Calu3 (cell line): Measurements from ENCODE around the gene SHLD1. TPM values are rescaled to one million over a fixed set of nuclear protein-coding genes. Genes with fewer than 3 reads are reported as not detected.

Source experiments
- BruUV-seq: library from RNA; stranded (reverse); fragments of 400-500 nt; replicated peaks from 2 replicates; lab custom pipeline; 2021; lab: Mats Ljungman, UMichigan
- CTCF ChIA-PET: fragments of 300-600 bp; sonication (Branson Sonifier 250); formaldehyde crosslinking; loops from one replicate; lab custom pipeline; 2022; ENCODE audit warnings: antibody characterized with exemption; lab: Charles Lee
- DNase-seq: peaks from one replicate; pipeline ENCODE4 v3.0.0; 2022
- H3K27ac Mint-ChIP-seq: one replicate; pipeline ENCODE4 v1.8.0; 2022; ENCODE audit warnings: mixed read lengths; ENCODE audit not compliant: unreplicated experiment
- H3K27me3 Mint-ChIP-seq: one replicate; pipeline ENCODE4 v1.8.0; 2022; ENCODE audit warnings: mixed read lengths; ENCODE audit not compliant: unreplicated experiment
- H3K36me3 Mint-ChIP-seq: one replicate; pipeline ENCODE4 v1.8.0; 2022; ENCODE audit warnings: mild to moderate bottlenecking, moderate library complexity, mixed read lengths; ENCODE audit not compliant: insufficient read depth, unreplicated experiment
- H3K4me1 Mint-ChIP-seq: one replicate; pipeline ENCODE4 v1.8.0; 2022; ENCODE audit warnings: mild to moderate bottlenecking, low read depth, mixed read lengths; ENCODE audit not compliant: unreplicated experiment
- H3K4me3 Mint-ChIP-seq: one replicate; pipeline ENCODE4 v1.8.0; 2022; ENCODE audit warnings: mild to moderate bottlenecking, low read depth, moderate library complexity, mixed read lengths; ENCODE audit not compliant: unreplicated experiment
- H3K9me3 Mint-ChIP-seq: one replicate; pipeline ENCODE4 v1.8.0; 2022; ENCODE audit warnings: low read depth, mixed read lengths; ENCODE audit not compliant: unreplicated experiment
- intact Hi-C: fragments of 100-400 bp; cut with micrococcal nuclease; formaldehyde crosslinking; loops from one replicate; pipeline ENCODE4 v1.10.0; 2022; ENCODE audit not compliant: unreplicated experiment
- total RNA-seq: library from RNA; stranded (reverse); gene quantifications from 2 replicates; pipeline ENCODE4 v1.2.3, GENCODE V29; 2022
- TF ChIP-seq, protein P1 (sequence below): fragments of 200-600 bp; IDR thresholded peaks from one replicate; pipeline ENCODE4 v1.8.0; 2022; ENCODE audit warnings: antibody characterized with exemption; ENCODE audit not compliant: unreplicated experiment

SHLD1 gene
- total RNA-seq, 1 experiment from 2014 or later: 1.3 TPM

DNA sequence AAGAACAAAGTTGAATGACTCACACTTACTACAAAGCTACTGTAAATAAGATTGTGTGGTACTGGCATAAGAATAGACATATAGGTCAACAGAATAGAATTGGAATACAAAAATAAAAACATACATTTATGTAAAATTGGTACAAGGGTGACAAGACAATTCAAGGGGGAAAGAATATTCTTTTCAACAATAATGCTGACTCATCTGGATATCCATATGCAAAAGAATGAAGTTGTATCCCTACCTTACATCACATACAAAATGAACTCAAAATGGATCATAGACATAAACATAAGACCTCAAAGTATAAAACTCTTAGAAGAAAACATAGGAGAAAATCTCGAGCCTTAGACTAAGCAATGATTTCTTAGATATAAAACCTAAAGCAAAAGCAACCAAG is 149.2 kb downstream of the SHLD1 start:
- no peaks in the 10 kb centered on the region for H3K36me3 Mint-ChIP-seq
- no peak overlapping the region for H3K4me3 Mint-ChIP-seq
- intact Hi-C loops: no loop called here
- no peak for DNase-seq
- H3K27me3 Mint-ChIP-seq: peaks cover 78% of the 10 kb centered on the region
- BruUV-seq: no TSS peak
- CTCF ChIA-PET: no interaction called here
- no peaks in the 10 kb centered on the region for H3K4me1 Mint-ChIP-seq
- H3K9me3 Mint-ChIP-seq: peaks cover 3% of the 10 kb centered on the region
- TF ChIP-seq, protein P1, sequence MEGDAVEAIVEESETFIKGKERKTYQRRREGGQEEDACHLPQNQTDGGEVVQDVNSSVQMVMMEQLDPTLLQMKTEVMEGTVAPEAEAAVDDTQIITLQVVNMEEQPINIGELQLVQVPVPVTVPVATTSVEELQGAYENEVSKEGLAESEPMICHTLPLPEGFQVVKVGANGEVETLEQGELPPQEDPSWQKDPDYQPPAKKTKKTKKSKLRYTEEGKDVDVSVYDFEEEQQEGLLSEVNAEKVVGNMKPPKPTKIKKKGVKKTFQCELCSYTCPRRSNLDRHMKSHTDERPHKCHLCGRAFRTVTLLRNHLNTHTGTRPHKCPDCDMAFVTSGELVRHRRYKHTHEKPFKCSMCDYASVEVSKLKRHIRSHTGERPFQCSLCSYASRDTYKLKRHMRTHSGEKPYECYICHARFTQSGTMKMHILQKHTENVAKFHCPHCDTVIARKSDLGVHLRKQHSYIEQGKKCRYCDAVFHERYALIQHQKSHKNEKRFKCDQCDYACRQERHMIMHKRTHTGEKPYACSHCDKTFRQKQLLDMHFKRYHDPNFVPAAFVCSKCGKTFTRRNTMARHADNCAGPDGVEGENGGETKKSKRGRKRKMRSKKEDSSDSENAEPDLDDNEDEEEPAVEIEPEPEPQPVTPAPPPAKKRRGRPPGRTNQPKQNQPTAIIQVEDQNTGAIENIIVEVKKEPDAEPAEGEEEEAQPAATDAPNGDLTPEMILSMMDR: no peak
- H3K27ac Mint-ChIP-seq: no peak overlapping the region

DNA sequence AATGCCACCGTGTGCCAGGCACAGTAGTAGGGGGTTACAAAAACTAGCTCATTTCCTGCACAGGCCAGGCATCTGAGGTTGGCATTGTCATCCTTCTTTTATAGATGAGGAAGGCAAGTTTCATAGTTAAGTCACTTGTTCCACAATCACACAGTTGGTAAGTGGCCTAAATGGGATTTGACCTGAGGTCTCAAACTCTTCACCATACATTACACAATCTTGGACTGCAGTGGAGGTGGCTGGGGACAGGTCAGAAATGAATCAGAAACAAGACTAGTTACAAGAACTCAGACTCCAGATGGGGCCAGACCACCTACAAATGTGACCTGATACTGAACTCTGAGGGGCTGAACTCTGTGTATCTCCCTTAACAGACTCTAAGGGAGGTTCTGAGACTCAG is 150.7 kb downstream of the SHLD1 start:
- peaks cover 63% of the 10 kb centered on the region for H3K27me3 Mint-ChIP-seq
- CTCF ChIA-PET: no interaction called here
- H3K36me3 Mint-ChIP-seq: no peaks in the 10 kb centered on the region
- no peak for DNase-seq
- BruUV-seq: no TSS peak
- intact Hi-C loops: no loop called here
- no peak overlapping the region for H3K4me3 Mint-ChIP-seq
- H3K27ac Mint-ChIP-seq: no peak overlapping the region
- H3K9me3 Mint-ChIP-seq: peaks cover 3% of the 10 kb centered on the region
- TF ChIP-seq, protein P1: no peak
- no peaks in the 10 kb centered on the region for H3K4me1 Mint-ChIP-seq

DNA sequence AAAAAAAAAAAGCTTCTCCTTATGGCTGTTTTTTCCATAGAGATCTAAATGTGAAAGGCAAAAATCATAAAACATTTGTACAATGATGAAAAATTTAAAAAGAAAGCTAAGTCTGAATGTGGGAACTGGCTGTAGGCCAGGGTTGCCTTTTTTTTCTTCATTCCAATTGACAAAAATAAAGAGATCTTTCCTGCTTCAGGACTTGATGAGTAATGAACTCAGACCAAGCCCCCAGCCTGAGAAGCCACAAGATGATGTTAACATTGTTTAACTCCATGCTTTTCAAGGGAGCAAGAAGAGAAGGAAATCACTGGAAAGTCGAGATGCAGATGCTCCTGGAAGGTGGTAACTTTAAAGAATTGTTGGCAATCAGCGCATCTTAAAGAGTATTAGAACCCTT is 158.8 kb downstream of the SHLD1 start:
- Mint-ChIP-seq H3K27me3 (peaks cover 76% of the 10 kb centered on the region), H3K9me3 (no peaks in the 10 kb centered on the region), H3K4me3 (no peak overlapping the region), H3K27ac (no peak overlapping the region), H3K4me1 (no peaks in the 10 kb centered on the region), H3K36me3 (peaks cover 6% of the 10 kb centered on the region)
- TF ChIP-seq, protein P1: no peak
- CTCF ChIA-PET: no interaction called here
- no TSS peak for BruUV-seq
- intact Hi-C loops: no loop called here
- DNase-seq: no peak

DNA sequence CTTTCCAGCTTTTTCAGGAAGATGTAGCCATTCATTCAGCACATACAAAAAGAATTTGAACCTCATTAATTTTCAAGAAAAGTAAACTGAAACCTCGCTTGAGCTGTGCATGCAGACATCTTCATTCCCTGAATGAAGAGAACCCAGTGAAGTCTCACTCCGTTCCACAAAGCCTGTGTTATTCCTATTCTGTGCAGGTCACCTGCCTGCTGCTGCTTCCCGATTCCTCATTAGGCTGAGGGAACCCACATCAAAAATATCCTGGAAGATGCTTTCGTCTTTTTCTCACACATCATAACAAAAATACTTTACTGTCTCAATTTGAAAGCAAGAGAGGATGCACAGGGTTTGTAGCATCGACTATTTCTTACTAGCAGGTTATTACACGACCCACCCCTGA is 160.0 kb downstream of the SHLD1 start:
- H3K4me3 Mint-ChIP-seq: no peak overlapping the region

More for the DNA sequence above, 160.0 kb downstream of the SHLD1 start:
- no TSS peak for BruUV-seq
- Mint-ChIP-seq H3K27ac (no peak overlapping the region), H3K4me1 (no peaks in the 10 kb centered on the region), H3K36me3 (peaks cover 6% of the 10 kb centered on the region), H3K9me3 (no peaks in the 10 kb centered on the region), H3K27me3 (peaks cover 83% of the 10 kb centered on the region)
- intact Hi-C loops: no loop called here
- TF ChIP-seq, protein P1: no peak
- no peak for DNase-seq
- CTCF ChIA-PET: no interaction called here
